Transverse colon (tissue), 4 donors: ENCODE data around the gene UPP2. TPM values are rescaled to one million over a fixed set of nuclear protein-coding genes. Genes with fewer than 3 reads are reported as not detected.

Experiments used
- DNase-seq: peaks from one replicate; pipeline ENCODE4 v3.0.0-alpha.2; 2019
- H3K27ac ChIP-seq, 4 donors: fragments of 200-600 bp; sonication (generic); 2 replicates each; pipeline ENCODE4 v1.5.1; 2016 to 2018; ENCODE audit warnings: inconsistent platforms in 4 of 4
- H3K27me3 ChIP-seq: fragments of 200-600 bp; sonication (generic); 2 replicates; pipeline ENCODE4 v1.5.1; 2017; ENCODE audit warnings: inconsistent platforms
- H3K36me3 ChIP-seq, 4 donors: fragments of 200-600 bp; sonication (generic); 2 replicates each; pipeline ENCODE4 v1.5.1; 2017 to 2019; ENCODE audit warnings: inconsistent platforms in 4 of 4
- H3K4me1 ChIP-seq, 4 donors: fragments of 200-600 bp; sonication (generic); 2 replicates each; pipeline ENCODE4 v1.5.1; 2017 to 2020; ENCODE audit warnings: inconsistent platforms in 4 of 4
- H3K4me3 ChIP-seq, 4 donors: fragments of 200-600 bp; sonication (generic); 1 replicate in 1 of 4; 2 replicates in 3 of 4; pipeline versions ENCODE4 v1.5.1 to v1.6.1; 2017 to 2019; ENCODE audit warnings: inconsistent platforms in 4 of 4
- H3K9me3 ChIP-seq, 2 donors: fragments of 200-600 bp; sonication (generic); 2 replicates each; pipeline ENCODE4 v1.5.1; 2017 to 2019; ENCODE audit warnings: inconsistent platforms in 2 of 2
- CTCF ChIP-seq, 5 experiments: fragments of 200-600 bp in 3 of 5; fragments of 450-650 bp in 2 of 5; sonication (generic) in 3 of 5; IDR thresholded peaks; 1 replicate in 2 of 5; 2 replicates in 3 of 5; pipeline ENCODE4 v1.5.1; 2016 to 2017; ENCODE audit warnings: antibody characterized with exemption in 5 of 5, inconsistent platforms in 3 of 5, mild to moderate bottlenecking in 2 of 5, moderate library complexity in 1 of 5
- EP300 ChIP-seq: sonication (generic); formaldehyde crosslinking; IDR thresholded peaks from one replicate; pipeline ENCODE4 v1.6.1; 2017; ENCODE audit warnings: antibody characterized with exemption, low read depth
- POLR2A ChIP-seq: fragments of 450-650 bp; IDR thresholded peaks from one replicate; pipeline ENCODE4 v1.6.1; 2016; ENCODE audit warnings: antibody characterized with exemption, mild to moderate bottlenecking, moderate library complexity
- POLR2AphosphoS5 ChIP-seq, 3 donors: sonication (generic); formaldehyde crosslinking; IDR thresholded peaks; one replicate each; pipeline ENCODE4 v1.6.1; 2016; ENCODE audit warnings: antibody characterized with exemption in 3 of 3
- WGBS, 2 donors: methylation state at CpG; one replicate each; pipeline ENCODE4 v1.1.5; 2018; ENCODE audit warnings: low coverage in 1 of 2; 5-methylcytosine and 5-hydroxymethylcytosine counted together
- in situ Hi-C, 4 donors: fragments of 200-750 bp; cut with MboI; loops; one replicate each; pipeline versions ENCODE4 v1.15.0 to v1.15.1; 2017; ENCODE audit warnings: low sequenced_read_pairs in 3 of 4, low pct_ligation_motif_present in 1 of 4, low pct_unique_long_range_greater_than_20kb in 1 of 4
- intact Hi-C: fragments of 100-400 bp; cut with DNase I; formaldehyde crosslinking; loops from one replicate; pipeline ENCODE4 v1.15.1; 2023; ENCODE audit warnings: low total_unique reads
- total RNA-seq, 4 donors: library from RNA; depleted of rRNA; stranded (reverse); fragments of >200 nt; gene quantifications; one replicate each; pipeline ENCODE4 v1.1.0, GENCODE V29; 2016

The UPP2 gene
- total RNA-seq, 4 donors from 2014 or later: not detected

DNA sequence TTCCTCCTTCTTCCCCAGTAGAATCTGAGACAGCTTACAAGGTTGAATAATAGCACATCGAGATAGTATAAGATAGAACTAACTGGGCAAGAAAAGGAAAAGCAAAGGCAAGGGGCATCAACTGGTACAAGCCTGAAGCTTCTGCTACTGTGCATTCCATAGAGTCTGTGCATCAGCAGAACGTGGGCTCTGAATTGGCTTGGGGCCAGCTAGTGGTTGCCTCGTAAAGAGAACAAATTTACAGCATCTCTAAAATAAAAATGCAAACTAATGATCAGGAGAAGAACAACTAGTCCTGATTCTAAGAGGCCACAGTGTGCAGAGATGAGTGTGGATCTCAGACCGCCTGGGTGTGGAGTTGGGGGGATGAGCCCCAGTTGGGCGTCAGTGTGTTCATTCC, 36.6 kb downstream of the UPP2 start:
- in situ Hi-C loops: no loop called here
- no peak for TF ChIP-seq CTCF (IDR thresholded peaks at IDR 0.05)
- no peak for TF ChIP-seq POLR2AphosphoS5 (IDR thresholded peaks at IDR 0.05)
- no peak for TF ChIP-seq POLR2A
- no peak for TF ChIP-seq EP300
- H3K36me3 ChIP-seq: no peaks in the 10 kb centered on the region
- peaks cover 0 to 6% (median 0%) of the 10 kb centered on the region in 4 donors for H3K4me1 ChIP-seq
- no peaks in the 10 kb centered on the region for H3K9me3 ChIP-seq
- no peaks in the 10 kb centered on the region for H3K27me3 ChIP-seq
- intact Hi-C loops: no loop called here
- DNase-seq: no peak
- H3K27ac ChIP-seq: no peak overlapping the region
- no peak overlapping the region for H3K4me3 ChIP-seq
- 19 to 43% methylated on average over 4 to 5 of the region's 5 CpGs for WGBS, 2 donors

DNA sequence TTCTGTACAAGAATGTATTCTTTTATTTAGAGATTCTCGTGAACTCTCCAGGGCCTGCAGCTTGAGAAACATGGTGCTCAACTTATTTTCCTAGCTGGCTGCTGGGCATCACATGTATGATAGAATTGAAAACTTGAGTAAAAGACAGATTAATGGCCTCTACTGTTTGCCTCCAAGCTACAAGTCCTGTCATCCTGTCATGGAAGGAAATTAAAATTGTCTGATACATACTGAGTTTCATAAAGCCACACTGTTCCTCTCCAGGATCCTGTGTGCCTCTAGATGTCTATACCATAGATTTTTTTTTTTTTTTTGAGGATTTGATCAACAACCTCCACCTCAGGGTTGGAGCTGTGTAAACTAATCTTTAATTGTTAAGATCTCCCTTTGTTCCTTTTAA, 38.5 kb downstream of the UPP2 start:
- Histone ChIP-seq H3K9me3 (no peaks in the 10 kb centered on the region), H3K4me1 (no peaks in the 10 kb centered on the region), H3K27me3 (no peaks in the 10 kb centered on the region), H3K4me3 (no peak overlapping the region), H3K27ac (no peak overlapping the region), H3K36me3 (no peaks in the 10 kb centered on the region)
- 90 to 100% methylated on average over 1 of the region's 1 CpG for WGBS, 2 donors
- intact Hi-C loops (no loop called here), in situ Hi-C loops (no loop called here)
- no peak for DNase-seq
- TF ChIP-seq EP300: no peak
- TF ChIP-seq CTCF (IDR thresholded peaks at IDR 0.05): no peak
- TF ChIP-seq POLR2A: no peak
- TF ChIP-seq POLR2AphosphoS5 (IDR thresholded peaks at IDR 0.05): no peak

DNA sequence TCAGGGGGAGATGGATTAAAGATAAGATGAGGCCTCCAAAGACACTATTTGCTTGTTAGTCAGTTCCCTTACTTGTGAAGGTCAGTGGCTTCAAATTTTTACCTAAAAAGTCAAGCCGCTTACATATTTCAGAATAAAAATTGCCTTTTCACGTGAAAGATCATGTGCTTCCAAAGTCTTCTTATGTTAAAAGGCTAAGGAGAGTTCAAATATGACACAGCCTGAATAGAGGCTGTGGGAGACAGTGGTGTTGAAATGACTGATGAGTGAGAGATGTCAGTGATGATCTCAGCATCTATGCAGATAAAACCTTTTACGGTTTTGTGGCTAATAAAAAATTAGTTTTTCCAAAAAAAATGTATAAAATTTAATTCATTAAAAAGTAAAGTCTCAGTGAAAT, 40.5 kb downstream of the UPP2 start:
- no peaks in the 10 kb centered on the region for H3K36me3 ChIP-seq
- DNase-seq: no peak
- no peak overlapping the region for H3K27ac ChIP-seq
- H3K9me3 ChIP-seq: no peaks in the 10 kb centered on the region
- intact Hi-C loops: loop anchor here (2.0 kb wide), 1 partner anchor 37 kb away; no protein-coding TSS in a partner anchor
- WGBS, 2 donors: 82 to 86% methylated on average over 3 of the region's 3 CpGs
- H3K4me1 ChIP-seq: no peaks in the 10 kb centered on the region
- H3K4me3 ChIP-seq: no peak overlapping the region
- H3K27me3 ChIP-seq: no peaks in the 10 kb centered on the region
- in situ Hi-C loops: no loop called here
- TF ChIP-seq POLR2AphosphoS5 (IDR thresholded peaks at IDR 0.05) (no peak), CTCF (IDR thresholded peaks at IDR 0.05) (no peak), EP300 (no peak), POLR2A (no peak)

GRCh38 chr2:158142568-158143332, 41.1 kb downstream of the UPP2 start:
- H3K36me3 ChIP-seq: no peaks in the 10 kb centered on the region
- TF ChIP-seq CTCF (IDR thresholded peaks at IDR 0.05) (no peak), EP300 (no peak), POLR2AphosphoS5 (IDR thresholded peaks at IDR 0.05) (no peak), POLR2A (no peak)
- WGBS, 2 donors: 70 to 74% methylated on average over 6 of the region's 6 CpGs
- no peak overlapping the region for H3K4me3 ChIP-seq
- intact Hi-C loops: loop anchor here (2.0 kb wide), 1 partner anchor 38 kb away; no protein-coding TSS in a partner anchor
- no peak overlapping the region for H3K27ac ChIP-seq
- no peak for DNase-seq
- no peaks in the 10 kb centered on the region for H3K4me1 ChIP-seq
- in situ Hi-C loops: no loop called here
- no peaks in the 10 kb centered on the region for H3K27me3 ChIP-seq
- no peaks in the 10 kb centered on the region for H3K9me3 ChIP-seq
